GM10266 (cell line): Measurements from ENCODE around the gene CENPF.
"Not testable (repeated sequence)": the region's sequence is repeated elsewhere in the genome, so short reads cannot be mapped to it uniquely, and the experiment has no call there.

Experiments used
- DNase-seq: peaks from one replicate; pipeline ENCODE4 v3.0.0; 2012; ENCODE audit errors: extremely low spot score
- TF ChIP-seq, protein P1 (sequence below): IDR thresholded peaks from 2 replicates; pipeline ENCODE4 v1.5.1; 2012; ENCODE audit warnings: mild to moderate bottlenecking, low read depth; ENCODE audit not compliant: control insufficient read depth, insufficient read depth; ENCODE audit errors: missing control alignments

CENPF gene

DNA sequence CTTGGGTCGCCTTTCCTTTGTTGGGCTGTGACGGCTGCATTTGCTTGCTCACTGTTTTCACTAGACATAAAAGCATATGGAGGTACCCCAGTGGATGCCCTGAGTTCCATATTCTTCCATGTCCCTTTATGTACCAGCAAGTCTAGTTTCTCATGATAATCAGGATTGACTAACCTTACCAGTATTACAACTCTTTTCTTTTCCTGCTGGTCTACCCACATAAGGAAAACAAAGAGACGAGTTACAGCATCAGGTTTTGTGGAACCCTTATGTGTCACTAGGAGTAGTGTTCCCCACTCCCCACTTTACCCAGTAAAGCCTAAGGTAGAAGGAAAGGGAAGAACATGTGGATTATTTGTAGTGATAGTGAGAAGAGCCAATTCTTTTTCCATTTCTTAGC lies 16.4 kb upstream of the CENPF start:
- TF ChIP-seq, protein P1, sequence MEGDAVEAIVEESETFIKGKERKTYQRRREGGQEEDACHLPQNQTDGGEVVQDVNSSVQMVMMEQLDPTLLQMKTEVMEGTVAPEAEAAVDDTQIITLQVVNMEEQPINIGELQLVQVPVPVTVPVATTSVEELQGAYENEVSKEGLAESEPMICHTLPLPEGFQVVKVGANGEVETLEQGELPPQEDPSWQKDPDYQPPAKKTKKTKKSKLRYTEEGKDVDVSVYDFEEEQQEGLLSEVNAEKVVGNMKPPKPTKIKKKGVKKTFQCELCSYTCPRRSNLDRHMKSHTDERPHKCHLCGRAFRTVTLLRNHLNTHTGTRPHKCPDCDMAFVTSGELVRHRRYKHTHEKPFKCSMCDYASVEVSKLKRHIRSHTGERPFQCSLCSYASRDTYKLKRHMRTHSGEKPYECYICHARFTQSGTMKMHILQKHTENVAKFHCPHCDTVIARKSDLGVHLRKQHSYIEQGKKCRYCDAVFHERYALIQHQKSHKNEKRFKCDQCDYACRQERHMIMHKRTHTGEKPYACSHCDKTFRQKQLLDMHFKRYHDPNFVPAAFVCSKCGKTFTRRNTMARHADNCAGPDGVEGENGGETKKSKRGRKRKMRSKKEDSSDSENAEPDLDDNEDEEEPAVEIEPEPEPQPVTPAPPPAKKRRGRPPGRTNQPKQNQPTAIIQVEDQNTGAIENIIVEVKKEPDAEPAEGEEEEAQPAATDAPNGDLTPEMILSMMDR, result no peak
- DNase-seq, result no peak

DNA sequence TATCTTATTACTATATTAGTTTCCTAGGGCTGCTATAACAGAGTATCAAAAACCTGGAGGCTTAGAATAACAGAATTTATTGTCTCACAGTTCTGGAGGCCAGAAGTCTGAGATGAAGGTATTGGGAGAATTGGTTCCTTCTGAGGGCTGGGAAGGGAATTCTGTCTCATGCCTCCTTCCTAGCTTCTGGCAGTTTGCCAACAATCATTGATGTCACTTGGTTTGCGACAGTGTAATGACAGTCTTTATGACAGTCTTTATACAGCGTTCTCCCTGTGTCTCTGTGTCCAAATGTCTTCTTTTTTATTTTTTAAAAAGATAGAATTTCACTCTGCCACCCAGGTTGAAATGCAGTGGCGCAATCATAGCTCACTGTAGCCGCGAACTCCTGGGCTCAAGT lies 15.8 kb upstream of the CENPF start:
- TF ChIP-seq, protein P1, result no peak
- no peak for DNase-seq

DNA sequence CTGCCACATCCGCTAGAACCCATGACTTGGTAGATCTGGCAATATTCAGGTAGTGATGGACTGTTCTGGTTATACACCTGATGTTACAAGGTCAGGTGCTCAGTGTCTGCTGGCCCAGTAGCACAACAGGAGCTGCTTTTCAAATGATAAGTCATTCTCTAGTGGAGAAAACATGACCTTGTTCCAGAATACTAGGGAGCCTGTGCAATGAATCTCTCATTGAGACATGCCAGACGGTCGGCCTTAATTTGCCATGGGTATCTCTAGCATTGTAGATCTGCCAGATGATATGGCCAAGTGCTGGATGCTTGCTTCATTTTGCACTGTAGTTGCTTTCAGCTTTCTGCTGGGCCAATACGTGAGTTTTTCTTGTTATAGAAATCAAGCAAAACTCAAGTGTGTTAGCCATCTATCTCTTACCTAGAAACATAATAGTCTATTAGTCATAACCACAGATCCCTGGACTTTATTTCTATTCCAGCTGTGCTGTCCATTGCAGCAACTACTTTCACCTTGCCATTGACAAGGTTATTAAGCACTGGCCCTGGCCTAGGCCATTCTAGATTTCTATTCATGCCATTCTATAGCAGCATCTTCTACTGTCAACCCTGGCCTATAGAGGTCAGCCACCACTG lies 13.9 kb upstream of the CENPF start:
- no peak for DNase-seq
- TF ChIP-seq, protein P1, result no peak

DNA sequence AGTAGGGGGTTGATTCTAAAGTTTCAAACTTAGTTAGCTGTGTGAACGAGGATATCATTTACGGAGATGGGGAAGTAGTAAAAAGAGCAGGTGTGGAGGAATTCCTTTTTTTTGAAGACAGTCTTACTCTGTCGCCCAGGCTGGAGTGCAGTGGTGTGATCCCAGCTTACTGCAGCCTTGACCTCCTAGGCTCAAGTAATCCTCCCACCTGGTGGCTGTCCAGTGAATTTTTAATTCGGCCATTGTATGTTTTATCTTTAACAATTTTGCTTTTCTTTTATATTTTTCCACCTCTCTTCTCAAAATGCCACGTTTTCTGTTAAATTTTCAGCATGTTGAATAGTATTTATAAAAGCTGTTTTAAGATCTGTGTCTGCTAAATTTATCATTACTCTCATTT lies 12.3 kb upstream of the CENPF start:
- no peak for DNase-seq
- TF ChIP-seq, protein P1, result no peak

DNA sequence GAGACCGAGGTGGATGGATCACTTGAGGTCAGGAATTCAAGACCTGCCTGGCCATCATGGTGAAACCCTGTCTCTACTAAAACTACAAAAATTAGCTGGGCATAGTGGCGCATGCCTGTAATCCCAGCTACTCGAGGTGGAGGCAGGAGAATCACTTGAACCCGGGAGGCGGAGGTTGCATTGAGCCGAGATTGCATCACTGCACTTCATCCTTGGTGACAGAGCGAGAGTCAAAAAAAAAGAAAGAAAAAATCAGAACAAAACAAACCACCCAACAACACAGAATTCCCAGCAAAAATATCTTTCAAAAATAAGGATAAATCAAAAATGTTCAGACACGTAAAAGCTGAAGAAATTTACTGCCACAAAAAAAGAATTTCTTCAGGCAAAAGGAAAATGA lies 11.1 kb upstream of the CENPF start:
- DNase-seq, result not testable (repeated sequence)

DNA sequence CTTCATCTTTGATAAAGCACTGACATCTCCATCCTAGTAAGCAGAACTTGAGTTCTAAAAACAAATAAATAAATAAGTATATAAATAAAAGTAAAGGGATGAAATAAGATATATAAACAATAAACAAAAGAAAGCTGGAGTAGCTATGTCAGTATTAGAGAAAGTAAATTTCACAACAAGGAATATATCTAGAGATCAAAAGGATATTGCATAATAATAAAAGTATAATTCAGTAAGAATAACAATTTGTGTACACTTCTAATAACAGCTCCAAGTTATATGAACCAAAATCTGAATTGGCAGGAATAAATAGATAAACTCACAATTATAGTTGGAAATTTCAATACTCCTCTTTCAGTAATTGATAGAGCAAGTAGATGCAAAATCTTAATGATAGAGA lies 9.8 kb upstream of the CENPF start:
- TF ChIP-seq, protein P1, result no peak
- no peak for DNase-seq

DNA sequence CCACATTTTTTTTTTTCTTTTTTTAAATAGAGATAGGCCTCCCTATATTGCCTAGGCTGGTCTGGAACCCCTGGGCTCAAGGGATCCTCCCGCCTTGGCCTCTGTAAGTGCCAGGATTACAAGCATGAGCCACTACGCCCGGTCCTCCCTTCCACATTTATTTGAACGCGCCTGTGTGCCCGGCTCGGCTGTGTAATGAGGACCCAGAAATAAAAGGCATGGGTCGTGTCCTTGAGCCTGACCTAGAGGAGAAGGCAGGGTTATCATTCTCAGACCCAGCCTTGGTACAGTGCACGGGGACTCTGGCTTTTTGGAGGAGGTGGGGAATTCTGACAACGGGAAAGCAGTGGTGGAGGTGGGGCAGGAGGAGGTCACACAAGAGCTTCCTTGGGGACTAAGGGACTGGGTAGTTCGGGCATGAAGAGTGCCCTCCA lies 841 bp downstream of the CENPF start:
- DNase-seq, result no peak
- TF ChIP-seq, protein P1, result no peak

DNA sequence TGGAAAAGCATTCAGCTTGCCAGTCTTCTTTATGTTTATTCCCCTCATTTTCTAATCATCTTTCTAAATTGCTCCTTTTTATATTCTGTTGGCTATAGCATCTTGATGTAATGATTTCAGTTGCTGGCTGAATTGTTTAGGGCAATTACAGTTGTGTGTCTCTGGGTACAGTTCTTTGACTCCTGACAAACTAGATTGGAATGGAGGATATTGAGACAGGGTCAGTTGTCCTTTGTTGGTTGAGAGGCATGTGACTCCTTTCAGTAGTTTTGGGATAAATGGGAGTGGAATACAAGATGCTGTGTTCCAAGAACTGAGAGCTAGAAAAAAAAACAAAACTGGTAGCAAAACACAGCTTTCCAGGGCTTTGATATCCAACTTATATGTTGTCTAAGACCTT lies 1.5 kb downstream of the CENPF start:
- no peak for DNase-seq
- TF ChIP-seq, protein P1, result no peak

DNA sequence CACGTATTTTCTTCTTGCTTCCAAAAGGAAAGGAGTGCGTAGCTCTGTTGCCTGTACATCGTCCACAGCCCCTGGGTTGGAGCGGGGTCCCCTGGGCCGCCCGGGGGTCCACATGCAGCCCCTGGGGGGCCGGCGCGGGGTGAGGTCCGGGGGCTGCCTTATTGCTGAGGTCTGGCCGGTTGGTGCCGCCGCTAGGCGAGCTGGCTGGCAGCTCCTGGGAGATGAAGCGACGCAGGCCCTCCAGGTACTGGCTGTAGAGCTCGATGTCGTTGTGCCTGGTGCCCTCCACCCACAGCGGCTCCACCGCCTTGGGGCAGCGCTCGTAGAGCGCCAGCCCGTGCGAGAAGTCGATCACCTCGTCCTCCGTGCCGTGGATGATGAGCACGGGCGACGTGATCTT lies 2.5 kb downstream of the CENPF start:
- DNase-seq, result not testable (repeated sequence)

DNA sequence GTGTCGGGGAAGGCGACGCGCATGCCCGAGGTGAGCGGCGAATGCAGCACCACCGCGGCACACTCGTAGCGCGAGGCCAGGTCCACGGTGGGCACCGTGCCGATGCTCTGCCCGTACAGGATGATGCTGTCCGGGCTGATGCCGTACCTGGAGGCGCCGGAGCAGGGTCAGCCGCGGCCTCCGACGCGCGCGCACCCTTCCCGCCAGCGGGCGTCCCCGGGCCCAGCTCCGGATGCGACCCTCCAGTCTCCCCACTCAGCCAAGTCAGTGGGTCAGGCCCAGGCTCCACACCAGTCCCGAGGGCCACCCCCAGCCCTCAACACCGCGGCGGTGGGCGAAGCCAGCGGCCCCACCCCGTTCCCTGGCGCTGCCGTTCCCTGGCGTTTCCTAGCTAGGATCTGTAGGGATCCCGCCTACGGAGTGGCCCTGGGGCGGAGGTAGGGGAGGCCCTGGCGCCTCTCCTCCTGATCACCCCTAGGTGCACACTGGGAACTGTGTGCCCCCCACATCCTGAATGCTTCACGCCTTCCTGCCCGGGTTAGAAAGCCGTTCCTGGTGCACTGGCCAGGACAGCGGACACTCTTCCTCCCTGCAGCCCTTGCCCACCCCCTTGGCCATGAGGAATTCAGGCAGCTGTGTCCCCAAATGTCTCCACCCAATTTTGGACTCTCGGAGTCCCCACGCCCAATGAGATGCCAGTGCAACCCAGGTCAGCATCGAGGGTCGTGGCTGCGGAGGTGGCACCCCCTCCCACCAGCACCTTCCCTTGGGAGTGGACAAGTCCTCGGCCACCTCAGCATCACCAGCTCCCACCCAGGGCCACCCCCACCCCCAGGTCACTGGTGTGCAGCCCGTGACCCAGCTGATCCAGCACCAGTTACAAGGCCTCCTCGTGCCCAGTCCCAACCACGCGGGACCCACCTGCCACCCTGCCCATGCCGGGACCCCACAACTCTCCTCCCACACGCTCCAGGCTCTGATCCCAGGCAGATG lies 3.2 kb downstream of the CENPF start:
- not testable (repeated sequence) for DNase-seq
